K562 (cell line): Measurements from ENCODE around the gene DCAF15. TPM values are rescaled to one million over a fixed set of nuclear protein-coding genes. Genes with fewer than 3 reads are reported as not detected.

ENCODE experiments used
- ATAC-seq: fragments of 200-7000 bp; cut with Tn5 transposase; 3 replicates; pipeline ENCODE4 v1.9.1; 2020; ENCODE audit warnings: moderate library complexity
- BruUV-seq: library from RNA; stranded (reverse); fragments of 400-500 nt; replicated peaks from 2 replicates; lab custom pipeline; 2021; lab: Mats Ljungman, UMichigan
- CTCF ChIA-PET: fragments of 300-600 bp; formaldehyde crosslinking; extraction: SDS; loops from one replicate; lab custom pipeline; 2021; ENCODE audit warnings: low intra/inter-chr PET ratio; lab: Yijun Ruan, JAX
- POLR2A ChIA-PET: fragments of 300-600, 350-650 bp; sonication (Branson Sonifier 250); formaldehyde crosslinking; extraction: SDS; loops from one replicate; lab custom pipeline; 2021; ENCODE audit warnings: antibody characterized with exemption, inconsistent platforms; lab: Yijun Ruan, JAX
- DNase-seq, 4 experiments: peaks; one replicate each; pipeline versions ENCODE4 v3.0.0 to v3.0.0-alpha.2; 2011 to 2018; ENCODE audit warnings: low spot score in 3 of 4, mixed read lengths in 3 of 4; ENCODE audit errors: extremely low read depth in 1 of 4
- FAIRE-seq: peaks from 2 replicates; lab custom pipeline; 2011; peaks lifted over from hg19 to GRCh38; lab: Jason Lieb, UNC
- H2AFZ ChIP-seq: 2 replicates; pipeline ENCODE4 v1.6.0; 2011; ENCODE audit warnings: low read depth, low read length, control low read depth, inconsistent platforms
- H3K27ac ChIP-seq: fragments of 200-600 bp; 3 replicates; pipeline ENCODE4 v1.8.0; 2011; ENCODE audit warnings: low read depth, mild to moderate bottlenecking, control low read depth, inconsistent platforms, low read length, moderate library complexity, mixed read lengths; ENCODE audit errors: extremely low read depth
- H3K27me3 ChIP-seq, 2 experiments: fragments of 300-600 bp in 1 of 2; 2 replicates in 1 of 2; 3 replicates in 1 of 2; pipeline versions ENCODE4 v1.6.0 to v1.8.0; 2011; ENCODE audit warnings: inconsistent platforms in 2 of 2, low read length in 2 of 2, mild to moderate bottlenecking in 1 of 2, mixed read lengths in 1 of 2, moderate library complexity in 1 of 2; ENCODE audit not compliant: control insufficient read depth in 2 of 2, insufficient read depth in 2 of 2
- H3K36me3 ChIP-seq: fragments of 300-600 bp; 3 replicates; pipeline ENCODE4 v1.8.0; 2011; ENCODE audit warnings: mild to moderate bottlenecking, low read length, inconsistent platforms; ENCODE audit not compliant: control insufficient read depth, insufficient read depth
- H3K4me1 ChIP-seq, 2 experiments: fragments of 200-600 bp in 1 of 2; replicated peaks in 1 of 2; 2 replicates in 1 of 2; 3 replicates in 1 of 2; pipeline versions ENCODE4 v1.5.1 to v1.8.0; 2011; ENCODE audit warnings: inconsistent platforms in 2 of 2, low read length in 2 of 2, mild to moderate bottlenecking in 1 of 2, mixed read lengths in 1 of 2, moderate library complexity in 1 of 2; ENCODE audit not compliant: control insufficient read depth in 2 of 2, insufficient read depth in 2 of 2
- H3K4me2 ChIP-seq: 2 replicates; pipeline ENCODE4 v1.6.1; 2011; ENCODE audit warnings: low read length, control low read depth, inconsistent platforms, mixed read lengths; ENCODE audit not compliant: insufficient read depth
- H3K4me3 ChIP-seq: fragments of 200-600 bp; sonication (generic), shearing (Covaris generic); 2 replicates; pipeline ENCODE4 v1.5.1; 2016; ENCODE audit warnings: control low read depth, inconsistent platforms
- H3K79me2 ChIP-seq: fragments of 200-600 bp; 3 replicates; pipeline ENCODE4 v1.8.0; 2011; ENCODE audit warnings: low read length, inconsistent platforms; ENCODE audit not compliant: control insufficient read depth, insufficient read depth
- H3K9ac ChIP-seq, 2 experiments: 2 replicates each; pipeline versions ENCODE4 v1.6.0 to v1.6.1; 2011; ENCODE audit warnings: low read depth in 2 of 2, low read length in 2 of 2, control low read depth in 1 of 2, inconsistent platforms in 1 of 2, mild to moderate bottlenecking in 1 of 2, mixed read lengths in 1 of 2; ENCODE audit not compliant: insufficient read depth in 1 of 2
- H3K9me1 ChIP-seq: one replicate; pipeline ENCODE4 v1.6.0; 2011; ENCODE audit warnings: inconsistent platforms, mild to moderate bottlenecking, low read length, moderate library complexity; ENCODE audit not compliant: control insufficient read depth, insufficient read depth
- H3K9me3 ChIP-seq: replicated peaks from 2 replicates; pipeline ENCODE4 v1.5.1; 2011; ENCODE audit warnings: low read depth, low read length, inconsistent platforms; ENCODE audit not compliant: control insufficient read depth, insufficient read depth
- H4K20me1 ChIP-seq: replicated peaks from 2 replicates; pipeline ENCODE4 v1.6.1; 2011; ENCODE audit warnings: low read length, inconsistent platforms, mixed read lengths; ENCODE audit not compliant: control insufficient read depth, insufficient read depth
- ARID4B ChIP-seq: sonication (generic); formaldehyde crosslinking; IDR thresholded peaks from 2 replicates; pipeline ENCODE4 v1.8.0; 2022; ENCODE audit warnings: mild to moderate bottlenecking, missing genetic modification reagents
- CSDE1 ChIP-seq, 2 experiments: fragments of 450-650 bp; IDR thresholded peaks; 2 replicates each; pipeline ENCODE4 v1.6.1; 2016; ENCODE audit warnings: mild to moderate bottlenecking in 1 of 2
- GATA2 ChIP-seq: sonication (generic); formaldehyde crosslinking; IDR thresholded peaks from 2 replicates; pipeline ENCODE4 v1.4.0; 2020; ENCODE audit warnings: mild to moderate bottlenecking, missing genetic modification reagents
- NFE2L1 ChIP-seq: fragments of 450-650 bp; IDR thresholded peaks from 2 replicates; pipeline ENCODE4 v1.6.1; 2016; ENCODE audit warnings: missing genetic modification characterization, low read depth, mild to moderate bottlenecking, missing compliant biosample characterization, moderate library complexity, borderline replicate concordance
- PURB ChIP-seq: sonication (generic); formaldehyde crosslinking; IDR thresholded peaks from 2 replicates; pipeline ENCODE4 v1.9.0; 2021; ENCODE audit warnings: low read depth, mild to moderate bottlenecking, missing genetic modification reagents
- RAD21 ChIP-seq, 2 experiments: fragments of 250-450 bp in 1 of 2; fragments of 450-650 bp in 1 of 2; sonication (Bioruptor Pico) in 1 of 2; formaldehyde crosslinking in 1 of 2; IDR thresholded peaks in 1 of 2; conservative IDR thresholded peaks in 1 of 2; 2 replicates each; pipeline versions ENCODE4 v1.4.0 to v1.8.0; 2020 to 2022; ENCODE audit warnings: mild to moderate bottlenecking in 2 of 2, moderate library complexity in 1 of 2
- RBFOX2 ChIP-seq: fragments of 200-400 bp; formaldehyde crosslinking; IDR thresholded peaks from 2 replicates; pipeline ENCODE4 v1.6.1; 2017; ENCODE audit warnings: low read depth, mild to moderate bottlenecking, low read length, moderate library complexity
- THAP7 ChIP-seq: fragments of 250-450 bp; sonication (Bioruptor Pico); IDR thresholded peaks from 2 replicates; pipeline ENCODE4 v1.5.0; 2021
- ZNF347 ChIP-seq: fragments of 450-650 bp; formaldehyde crosslinking; IDR thresholded peaks from 2 replicates; pipeline ENCODE4 v1.4.0; 2020; ENCODE audit warnings: low read depth, mild to moderate bottlenecking, moderate library complexity
- WGBS: fragments of 100-300 bp; shearing (Covaris generic); methylation state at CpG from one replicate; pipeline ENCODE4 v1.1.6; 2016; ENCODE audit warnings: low coverage, mixed read lengths; ENCODE audit not compliant: insufficient coverage; ENCODE audit errors: missing lambda C conversion rate; 5-methylcytosine and 5-hydroxymethylcytosine counted together
- in situ Hi-C: fragments of 300-500 bp; cut with MboI; formaldehyde crosslinking; loops from 4 replicates; pipeline ENCODE4 v1.15.0; 2018; ENCODE audit warnings: inconsistent platforms, mixed read lengths
- intact Hi-C: fragments of 100-400 bp; cut with micrococcal nuclease; formaldehyde crosslinking; loops from 2 replicates; pipeline ENCODE4 v1.14.2; 2022
- polyA plus RNA-seq, 8 experiments: library from polyadenylated mRNA; depleted of rRNA in 4 of 8; stranded (reverse) in 5 of 8; unstranded in 3 of 8; fragments of >200 nt; fragmentation: Nextera tagmentation in 2 of 8; fragmentation: Illumina TruSeq in 1 of 8; extraction: Ambion mirVana in 2 of 8; extraction: Trizol in 1 of 8; gene quantifications; 2 replicates each; pipeline versions ENCODE4 v1.2.1 to v1.2.3, GENCODE V29; 2011 to 2014; ENCODE audit warnings: inconsistent platforms in 1 of 8, missing spikeins in 1 of 8
- total RNA-seq, 7 experiments: library from RNA; depleted of rRNA in 6 of 7; stranded (reverse); fragments of >200 nt in 6 of 7; fragmentation: Illumina TruSeq in 2 of 7; extraction: Trizol in 2 of 7; gene quantifications; 2 replicates each; pipeline versions ENCODE4 v1.2.1 to v1.2.3, GENCODE V29; 2011 to 2021; ENCODE audit warnings: low replicate concordance in 1 of 7

Gene DCAF15
- total and polyA plus RNA-seq, 9 of the 15 experiments (the other 6 are each of a cell fraction or from before 2014, with no cell fraction given): 0.17 to 68.5 (median 27.7) TPM

- ATAC-seq: no peak
- Histone ChIP-seq H3K9me3 (no peaks in the 10 kb centered on the region), H4K20me1 (peaks cover 4% of the 10 kb centered on the region; the same call in 1 of the 2 replicates), H3K4me2 (no peak overlapping the region), H3K4me3 (no peak overlapping the region), H3K4me1 (peaks cover 14 to 79% of the 10 kb centered on the region in 2 experiments; a peak in 4 of 5 replicates), H3K27ac (no peak overlapping the region), H3K9me1 (no peaks in the 10 kb centered on the region), H3K27me3 (no peaks in the 10 kb centered on the region), H2AFZ (no peak overlapping the region), H3K36me3 (peaks cover 74% of the 10 kb centered on the region), H3K79me2 (peaks cover 23% of the 10 kb centered on the region), H3K9ac (no peak overlapping the region)
- WGBS: 90% methylated on average over 13 of the region's 16 CpGs
- no peak for DNase-seq
- CTCF ChIA-PET: no interaction called here
- FAIRE-seq: no peak
- POLR2A ChIA-PET: interaction anchor here (0.6 to 0.8 kb wide), 2 partner anchors 87 to 637 kb away, joined by 3 to 4 read pairs; no protein-coding TSS in a partner anchor
- BruUV-seq: no TSS peak
- peak; percentile 32; the same call in 1 of the 2 replicates for TF ChIP-seq RBFOX2
- TF ChIP-seq CSDE1 (IDR thresholded peaks at IDR 0.05): no peak
- intact Hi-C loops: loop anchor here (10.0 kb wide), 1 partner anchor 78 kb away; the partner anchor contains the start of gene IL27RA
- in situ Hi-C loops: no loop called here
These were observed 4.0 kb downstream of the DCAF15 start for GRCh38 chr19:13956365-13956744.

- H2AFZ ChIP-seq: no peak overlapping the region
- WGBS: 79% methylated on average over 8 of the region's 8 CpGs
- H3K9ac ChIP-seq: peak overlapping the region in 1 of 2 experiments; percentile 23; a peak in 1 of 4 replicates
- intact Hi-C loops (loop anchor here (10.0 kb wide), 1 partner anchor 78 kb away; the partner anchor contains the start of gene IL27RA), in situ Hi-C loops (no loop called here)
- no TSS peak for BruUV-seq
- no peak overlapping the region for H3K27ac ChIP-seq
- no peak for DNase-seq
- peaks cover 23% of the 10 kb centered on the region for H3K79me2 ChIP-seq
- peaks cover 4% of the 10 kb centered on the region; the same call in 1 of the 2 replicates for H4K20me1 ChIP-seq
- no peak for FAIRE-seq
- no peak overlapping the region for H3K4me2 ChIP-seq
- H3K4me3 ChIP-seq: no peak overlapping the region
- ChIA-PET CTCF (no interaction called here), POLR2A (no interaction called here)
- H3K27me3 ChIP-seq: no peaks in the 10 kb centered on the region
- peaks cover 14 to 75% of the 10 kb centered on the region in 2 experiments; a peak in 4 of 5 replicates for H3K4me1 ChIP-seq
- no peak for ATAC-seq
- no peaks in the 10 kb centered on the region for H3K9me1 ChIP-seq
- peaks cover 81% of the 10 kb centered on the region for H3K36me3 ChIP-seq
- no peaks in the 10 kb centered on the region for H3K9me3 ChIP-seq
- TF ChIP-seq ZNF347 (CRISPR knock-in tag): no peak
- TF ChIP-seq ARID4B (CRISPR knock-in tag): no peak
- no peak for TF ChIP-seq PURB
- no peak for TF ChIP-seq NFE2L1
- no peak for TF ChIP-seq GATA2 (CRISPR knock-in tag)
- TF ChIP-seq THAP7 (CRISPR knock-in tag): no peak
- no peak for TF ChIP-seq RAD21 (CRISPR knock-in tag; conservative IDR thresholded peaks at IDR 0.05 in 1 of 2, IDR thresholded peaks at IDR 0.05 in 1 of 2)
These were observed 4.7 kb downstream of the DCAF15 start for GRCh38 chr19:13957051-13957450.
